ENCODE data around the gene TAOK3. TPM values are rescaled to one million over a fixed set of nuclear protein-coding genes. Genes with fewer than 3 reads are reported as not detected.
A peak's percentile ranks its signal among the peaks of the same experiment; 100 is the strongest.

The TAOK3 gene
- total RNA-seq, 1 donor from 2014 or later = 18.3 TPM

GRCh38 chr12:118107694-118108093 is 265.0 kb downstream of the TAOK3 start:
- no peaks in the 10 kb centered on the region for H3K9me3 Mint-ChIP-seq (ENCODE audit: low read depth)
- TF ChIP-seq CTCF (IDR thresholded peaks at IDR 0.05) = no peak
- no peaks in the 10 kb centered on the region for H3K27me3 Mint-ChIP-seq (ENCODE audit: low read depth)
- H3K27ac Mint-ChIP-seq (ENCODE audit: unreplicated experiment) = no peak overlapping the region
- peaks cover 9% of the 10 kb centered on the region for H3K4me1 Mint-ChIP-seq (ENCODE audit: low read depth)
- H3K36me3 Mint-ChIP-seq (ENCODE audit: low read depth) = no peaks in the 10 kb centered on the region
- H3K4me3 Mint-ChIP-seq (ENCODE audit: unreplicated experiment) = no peak overlapping the region
- DNase-seq (ENCODE audit: low spot score) = no peak

- TF ChIP-seq CTCF (IDR thresholded peaks at IDR 0.05) = no peak
- Mint-ChIP-seq H3K36me3 (ENCODE audit: low read depth) (no peaks in the 10 kb centered on the region), H3K4me1 (ENCODE audit: low read depth) (peaks cover 10% of the 10 kb centered on the region), H3K9me3 (ENCODE audit: low read depth) (no peaks in the 10 kb centered on the region), H3K27ac (ENCODE audit: unreplicated experiment) (no peak overlapping the region), H3K27me3 (ENCODE audit: low read depth) (no peaks in the 10 kb centered on the region), H3K4me3 (ENCODE audit: unreplicated experiment) (no peak overlapping the region)
- no peak for DNase-seq (ENCODE audit: low spot score)
Measured at GRCh38 chr12:118107011-118107410, 265.7 kb downstream of the TAOK3 start.

- H3K9me3 Mint-ChIP-seq (ENCODE audit: low read depth) = no peaks in the 10 kb centered on the region
- H3K4me1 Mint-ChIP-seq (ENCODE audit: low read depth) = peaks cover 10% of the 10 kb centered on the region
- H3K4me3 Mint-ChIP-seq (ENCODE audit: unreplicated experiment) = peak within 1 kb of the TSS; percentile 79
- H3K36me3 Mint-ChIP-seq (ENCODE audit: low read depth) = no peaks in the 10 kb centered on the region
- no peak for DNase-seq (ENCODE audit: low spot score)
- H3K27ac Mint-ChIP-seq (ENCODE audit: unreplicated experiment) = peak within 1 kb of the TSS; percentile 39
- peak; percentile 18 for TF ChIP-seq CTCF (IDR thresholded peaks at IDR 0.05)
- H3K27me3 Mint-ChIP-seq (ENCODE audit: low read depth) = no peaks in the 10 kb centered on the region
Measured at GRCh38 chr12:118103601-118104382, 268.9 kb downstream of the TAOK3 start, which contains the start of gene VSIG10. VSIG10 (minus strand) TSS chr12:118104011; CDS start chr12:118103671, 340 bp downstream.

- Mint-ChIP-seq H3K4me1 (ENCODE audit: low read depth) (peaks cover 10% of the 10 kb centered on the region), H3K27me3 (ENCODE audit: low read depth) (no peaks in the 10 kb centered on the region), H3K36me3 (ENCODE audit: low read depth) (no peaks in the 10 kb centered on the region), H3K9me3 (ENCODE audit: low read depth) (no peaks in the 10 kb centered on the region), H3K27ac (ENCODE audit: unreplicated experiment) (no peak overlapping the region), H3K4me3 (ENCODE audit: unreplicated experiment) (peak overlapping the region; percentile 79)
- no peak for DNase-seq (ENCODE audit: low spot score)
- TF ChIP-seq CTCF (IDR thresholded peaks at IDR 0.05) = no peak
Measured at GRCh38 chr12:118103201-118103600, 269.5 kb downstream of the TAOK3 start.

GRCh38 chr12:118102609-118103008 is 270.1 kb downstream of the TAOK3 start:
- Mint-ChIP-seq H3K27me3 (ENCODE audit: low read depth) (no peaks in the 10 kb centered on the region), H3K4me1 (ENCODE audit: low read depth) (peaks cover 10% of the 10 kb centered on the region), H3K27ac (ENCODE audit: unreplicated experiment) (no peak overlapping the region), H3K9me3 (ENCODE audit: low read depth) (no peaks in the 10 kb centered on the region), H3K36me3 (ENCODE audit: low read depth) (no peaks in the 10 kb centered on the region), H3K4me3 (ENCODE audit: unreplicated experiment) (peak overlapping the region; percentile 79)
- no peak for DNase-seq (ENCODE audit: low spot score)
- no peak for TF ChIP-seq CTCF (IDR thresholded peaks at IDR 0.05)
